ENCODE results near the gene BUB1.
"Not testable (repeated sequence)": the region's sequence is repeated elsewhere in the genome, so short reads cannot be mapped to it uniquely, and the experiment has no call there.

GRCh38 chr2:110695146-110695898 is 17.5 kb upstream of the BUB1 start:
- not testable (repeated sequence) for TF ChIP-seq EZH2phosphoT487 (IDR thresholded peaks at IDR 0.05; ENCODE audit: borderline replicate concordance, low read depth, low read length); CTCF (conservative IDR thresholded peaks at IDR 0.05; ENCODE audit: low read length)
